Right atrium auricular region (tissue), 2 donors: ENCODE data around the gene SNAPC4. TPM values are rescaled to one million over a fixed set of nuclear protein-coding genes. Genes with fewer than 3 reads are reported as not detected.

Experiments used
- DNase-seq: peaks from one replicate; pipeline ENCODE4 v3.0.0-alpha.2; 2019; ENCODE audit warnings: low spot score
- H3K27ac ChIP-seq, 2 donors: fragments of 200-600 bp; sonication (generic); 1 replicate in 1 of 2; 2 replicates in 1 of 2; pipeline ENCODE4 v1.5.1; 2016 to 2019
- H3K27me3 ChIP-seq, 2 donors: fragments of 200-600 bp; sonication (generic); one replicate each; pipeline versions ENCODE4 v1.5.1 to v1.6.0; 2017 to 2019
- H3K36me3 ChIP-seq: fragments of 200-600 bp; sonication (generic); one replicate; pipeline ENCODE4 v1.5.1; 2016
- H3K4me1 ChIP-seq, 2 donors: fragments of 200-600 bp; sonication (generic); one replicate each; pipeline versions ENCODE4 v1.5.1 to v1.6.0; 2017 to 2019
- H3K4me3 ChIP-seq, 2 donors: fragments of 200-600 bp; sonication (generic); 1 replicate in 1 of 2; 2 replicates in 1 of 2; pipeline ENCODE4 v1.5.1; 2017 to 2019; ENCODE audit warnings: mild to moderate bottlenecking in 1 of 2, moderate library complexity in 1 of 2
- H3K9me3 ChIP-seq, 2 donors: fragments of 200-600 bp; sonication (generic); one replicate each; pipeline ENCODE4 v1.5.1; 2019
- CTCF ChIP-seq, 2 donors: fragments of 200-600 bp; sonication (generic); IDR thresholded peaks; one replicate each; pipeline ENCODE4 v1.5.1; 2019; ENCODE audit warnings: antibody characterized with exemption in 2 of 2
- total RNA-seq, 2 donors: library from RNA; depleted of rRNA; stranded (reverse); fragments of >200 nt; gene quantifications; one replicate each; pipeline ENCODE4 v1.1.0, GENCODE V29; 2016

Gene SNAPC4
- total RNA-seq, 2 donors from 2014 or later: 2.5 to 4.4 TPM

GRCh38 chr9:136443687-136444086 is 43.7 kb upstream of the SNAPC4 start:
- no peak for TF ChIP-seq CTCF (IDR thresholded peaks at IDR 0.05)
- H3K36me3 ChIP-seq: peaks cover 79% of the 10 kb centered on the region

GRCh38 chr9:136443087-136443486 is 43.1 kb upstream of the SNAPC4 start:
- Histone ChIP-seq H3K27ac (no peak overlapping the region), H3K4me1 (peaks cover 0 to 18% of the 10 kb centered on the region in 2 donors), H3K36me3 (peaks cover 73% of the 10 kb centered on the region), H3K4me3 (no peak overlapping the region), H3K9me3 (no peaks in the 10 kb centered on the region), H3K27me3 (no peaks in the 10 kb centered on the region)
- no peak for DNase-seq
- no peak for TF ChIP-seq CTCF (IDR thresholded peaks at IDR 0.05)

More at GRCh38 chr9:136443687-136444086, 43.7 kb upstream of the SNAPC4 start:
- H3K27ac ChIP-seq: no peak overlapping the region
- peaks cover 0 to 12% of the 10 kb centered on the region in 2 donors for H3K4me1 ChIP-seq
- H3K27me3 ChIP-seq: no peaks in the 10 kb centered on the region
- H3K9me3 ChIP-seq: no peaks in the 10 kb centered on the region
- DNase-seq: no peak
- no peak overlapping the region for H3K4me3 ChIP-seq

- no peaks in the 10 kb centered on the region for H3K9me3 ChIP-seq
- H3K4me1 ChIP-seq: peaks cover 0 to 26% of the 10 kb centered on the region in 2 donors
- H3K4me3 ChIP-seq: no peak overlapping the region
- no peak for DNase-seq
- no peak for TF ChIP-seq CTCF (IDR thresholded peaks at IDR 0.05)
- H3K27me3 ChIP-seq: no peaks in the 10 kb centered on the region
- H3K27ac ChIP-seq: no peak overlapping the region
- H3K36me3 ChIP-seq: peaks cover 65% of the 10 kb centered on the region
These were observed 42.3 kb upstream of the SNAPC4 start for GRCh38 chr9:136442265-136442664.

- no peak for TF ChIP-seq CTCF (IDR thresholded peaks at IDR 0.05)
- DNase-seq: no peak
- Histone ChIP-seq H3K27ac (no peak overlapping the region), H3K27me3 (no peaks in the 10 kb centered on the region), H3K9me3 (no peaks in the 10 kb centered on the region), H3K4me3 (no peak overlapping the region), H3K4me1 (peaks cover 0 to 31% of the 10 kb centered on the region in 2 donors), H3K36me3 (peaks cover 60% of the 10 kb centered on the region)
These were observed 41.8 kb upstream of the SNAPC4 start for GRCh38 chr9:136441681-136442245.

GRCh38 chr9:136441191-136441680 is 41.3 kb upstream of the SNAPC4 start:
- Histone ChIP-seq H3K4me1 (peaks cover 0 to 36% of the 10 kb centered on the region in 2 donors), H3K36me3 (peaks cover 55% of the 10 kb centered on the region), H3K9me3 (no peaks in the 10 kb centered on the region), H3K27ac (peak overlapping the region in 1 of 2 donors; percentile 82), H3K27me3 (no peaks in the 10 kb centered on the region), H3K4me3 (no peak overlapping the region)
- no peak for DNase-seq
- TF ChIP-seq CTCF (IDR thresholded peaks at IDR 0.05): no peak
